GM13977 (cell line): ENCODE measurements around the gene EXTL2.

Experiments
- DNase-seq: peaks from one replicate; pipeline ENCODE4 v3.0.0; 2012; ENCODE audit warnings: low spot score
- CTCF ChIP-seq: IDR thresholded peaks from 2 replicates; pipeline ENCODE4 v1.5.1; 2012; ENCODE audit warnings: mild to moderate bottlenecking, control low read depth; ENCODE audit not compliant: insufficient read depth; ENCODE audit errors: extremely low read depth, missing control alignments
- in situ Hi-C: fragments of 300-500 bp; cut with MboI; formaldehyde crosslinking; loops from one replicate; pipeline ENCODE4 v1.12.0; 2022; ENCODE audit warnings: low sequenced_read_pairs, low pct_unique_long_range_greater_than_20kb, mixed read lengths, inconsistent platforms; ENCODE audit not compliant: unreplicated experiment

The EXTL2 gene

GRCh38 chr1:100868364-100868995, 26.2 kb downstream of the EXTL2 start:
- in situ Hi-C loops: loop anchor here (10.0 kb wide), 1 partner anchor 414 kb away; no protein-coding TSS in a partner anchor
- DNase-seq: no peak
- peak; percentile 64 for TF ChIP-seq CTCF

GRCh38 chr1:100866901-100867206, 27.8 kb downstream of the EXTL2 start:
- DNase-seq: no peak
- no peak for TF ChIP-seq CTCF
- in situ Hi-C loops: loop anchor here (10.0 kb wide), 1 partner anchor 412 kb away; no protein-coding TSS in a partner anchor

GRCh38 chr1:100866041-100866900, 28.4 kb downstream of the EXTL2 start:
- in situ Hi-C loops: loop anchor here (10.0 kb wide), 1 partner anchor 411 kb away; no protein-coding TSS in a partner anchor
- TF ChIP-seq CTCF: peak; percentile 57
- peak; percentile 5 for DNase-seq

GRCh38 chr1:100862591-100862990, 32.1 kb downstream of the EXTL2 start:
- no peak for TF ChIP-seq CTCF
- DNase-seq: no peak
- in situ Hi-C loops: loop anchor here (10.0 kb wide), 1 partner anchor 408 kb away; no protein-coding TSS in a partner anchor

GRCh38 chr1:100861379-100861778, 33.3 kb downstream of the EXTL2 start:
- in situ Hi-C loops: loop anchor here (10.0 kb wide), 1 partner anchor 407 kb away; no protein-coding TSS in a partner anchor
- no peak for DNase-seq

More at GRCh38 chr1:100861379-100861778, 33.3 kb downstream of the EXTL2 start:
- TF ChIP-seq CTCF: no peak
